HEK293T (cell line): ENCODE measurements around the gene RTKN2.

Experiments used
- CTCF ChIA-PET: fragments of 350-600 bp; formaldehyde crosslinking; extraction: SDS; loops from one replicate; lab custom pipeline; 2021; ENCODE audit warnings: antibody characterized with exemption, inconsistent platforms; lab: Yijun Ruan, JAX
- POLR2A ChIA-PET: fragments of 350-600 bp; formaldehyde crosslinking; extraction: SDS; loops from one replicate; lab custom pipeline; 2020; ENCODE audit warnings: antibody characterized with exemption, inconsistent platforms; lab: Yijun Ruan, JAX
- DNase-seq: peaks from one replicate; pipeline ENCODE4 v3.0.0; 2012; ENCODE audit warnings: mixed read lengths; ENCODE audit errors: extremely low spot score
- ARNT ChIP-seq: fragments of 450-650 bp; IDR thresholded peaks from 2 replicates; pipeline ENCODE4 v1.6.1; 2017; ENCODE audit warnings: mild to moderate bottlenecking
- BHLHE40 ChIP-seq: fragments of 450-650 bp; IDR thresholded peaks from 2 replicates; pipeline ENCODE4 v1.6.1; 2016; ENCODE audit warnings: mild to moderate bottlenecking, moderate library complexity, borderline replicate concordance
- CTBP1 ChIP-seq: fragments of 450-650 bp; IDR thresholded peaks from 2 replicates; pipeline ENCODE4 v1.6.1; 2016; ENCODE audit warnings: borderline replicate concordance
- ELF4 ChIP-seq: fragments of 450-650 bp; IDR thresholded peaks from 2 replicates; pipeline ENCODE4 v1.6.1; 2017; ENCODE audit warnings: antibody characterized with exemption
- FOXA1 ChIP-seq: fragments of 450-650 bp; IDR thresholded peaks from 2 replicates; pipeline ENCODE4 v1.6.1; 2016; ENCODE audit warnings: mild to moderate bottlenecking
- FOXK2 ChIP-seq: fragments of 450-650 bp; IDR thresholded peaks from 2 replicates; pipeline ENCODE4 v1.6.1; 2016; ENCODE audit warnings: mild to moderate bottlenecking
- FOXM1 ChIP-seq: fragments of 450-650 bp; IDR thresholded peaks from 2 replicates; pipeline ENCODE4 v1.6.1; 2017; ENCODE audit warnings: mild to moderate bottlenecking, borderline replicate concordance
- HDGF ChIP-seq: fragments of 450-650 bp; IDR thresholded peaks from 2 replicates; pipeline ENCODE4 v1.6.1; 2017; ENCODE audit warnings: antibody characterized with exemption, borderline replicate concordance
- L3MBTL2 ChIP-seq: fragments of 450-650 bp; conservative IDR thresholded peaks from 2 replicates; pipeline ENCODE4 v1.6.1; 2016; ENCODE audit warnings: mild to moderate bottlenecking
- LEF1 ChIP-seq: fragments of 450-650 bp; IDR thresholded peaks from 2 replicates; pipeline ENCODE4 v1.6.1; 2017; ENCODE audit warnings: mild to moderate bottlenecking, borderline replicate concordance
- NFRKB ChIP-seq: fragments of 450-650 bp; IDR thresholded peaks from 2 replicates; pipeline ENCODE4 v1.6.1; 2016; ENCODE audit warnings: mild to moderate bottlenecking, moderate library complexity
- SP1 ChIP-seq: fragments of 450-650 bp; IDR thresholded peaks from 2 replicates; pipeline ENCODE4 v1.6.1; 2017
- SUZ12 ChIP-seq: fragments of 450-650 bp; IDR thresholded peaks from 2 replicates; pipeline ENCODE4 v1.6.1; 2016; ENCODE audit warnings: mild to moderate bottlenecking
- TARDBP ChIP-seq: fragments of 450-650 bp; IDR thresholded peaks from 2 replicates; pipeline ENCODE4 v1.6.1; 2016
- ZNF384 ChIP-seq: fragments of 450-650 bp; IDR thresholded peaks from 2 replicates; pipeline ENCODE4 v1.6.1; 2016
- TF ChIP-seq, protein P1 (sequence below): fragments of 450-650 bp; IDR thresholded peaks from 2 replicates; pipeline ENCODE4 v1.6.1; 2016

RTKN2 gene

DNA sequence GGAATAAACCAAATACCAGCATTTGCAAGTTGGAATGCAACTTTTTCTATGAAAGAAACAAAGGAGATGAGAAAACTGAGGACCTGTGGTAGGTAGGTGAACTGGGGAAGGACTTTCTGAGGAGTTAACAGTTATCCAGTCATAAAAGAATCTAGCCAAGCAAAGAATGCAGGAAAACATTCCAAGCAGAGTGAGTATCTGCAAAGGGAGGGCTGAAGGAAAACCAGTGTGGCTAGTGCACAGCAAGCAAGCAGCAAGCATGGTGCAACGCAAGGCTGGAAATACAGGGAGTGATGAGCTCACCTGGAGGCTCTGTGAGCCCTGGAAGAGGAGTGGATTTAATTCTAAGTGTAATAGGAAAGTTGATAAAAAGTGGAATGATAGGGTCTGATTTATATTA is 44.0 kb downstream of the RTKN2 start:
- POLR2A ChIA-PET = no interaction called here

DNA sequence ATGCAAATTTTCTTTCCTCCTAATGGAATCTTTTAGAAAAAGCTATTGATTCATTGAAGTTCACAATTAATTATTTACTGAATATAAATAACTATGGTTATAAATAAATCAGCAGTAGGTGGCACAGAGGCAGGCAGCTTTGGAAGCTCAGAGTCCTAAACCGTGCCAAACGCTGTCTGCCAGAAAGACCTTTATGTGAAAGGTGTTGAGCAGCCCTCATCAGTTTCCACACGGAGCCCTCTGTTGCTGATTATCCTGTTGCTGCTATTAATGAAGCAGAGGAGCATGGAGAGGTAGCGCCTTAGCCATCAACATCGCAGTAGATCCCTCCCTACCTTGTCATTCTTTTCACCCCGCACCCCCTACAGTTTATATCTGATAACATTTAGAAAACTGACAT is 51.0 kb downstream of the RTKN2 start:
- ChIA-PET POLR2A (no interaction called here), CTCF (no interaction called here)
- TF ChIP-seq FOXA1 (no peak), FOXM1 (no peak), LEF1 (no peak), NFRKB (no peak), ELF4 (no peak), HDGF (no peak), ARNT (no peak), ZNF384 (no peak), TARDBP (no peak), CTBP1 (no peak)
- no peak for DNase-seq

More for the DNA sequence above, 44.0 kb downstream of the RTKN2 start:
- CTCF ChIA-PET = no interaction called here
- no peak for TF ChIP-seq CTBP1
- no peak for TF ChIP-seq SP1
- no peak for TF ChIP-seq ZNF384
- TF ChIP-seq TARDBP = no peak
- no peak for TF ChIP-seq ARNT
- no peak for TF ChIP-seq FOXA1
- TF ChIP-seq FOXK2 = no peak
- no peak for TF ChIP-seq L3MBTL2
- TF ChIP-seq LEF1 = no peak
- TF ChIP-seq NFRKB = no peak
- no peak for TF ChIP-seq BHLHE40
- TF ChIP-seq, protein P1, sequence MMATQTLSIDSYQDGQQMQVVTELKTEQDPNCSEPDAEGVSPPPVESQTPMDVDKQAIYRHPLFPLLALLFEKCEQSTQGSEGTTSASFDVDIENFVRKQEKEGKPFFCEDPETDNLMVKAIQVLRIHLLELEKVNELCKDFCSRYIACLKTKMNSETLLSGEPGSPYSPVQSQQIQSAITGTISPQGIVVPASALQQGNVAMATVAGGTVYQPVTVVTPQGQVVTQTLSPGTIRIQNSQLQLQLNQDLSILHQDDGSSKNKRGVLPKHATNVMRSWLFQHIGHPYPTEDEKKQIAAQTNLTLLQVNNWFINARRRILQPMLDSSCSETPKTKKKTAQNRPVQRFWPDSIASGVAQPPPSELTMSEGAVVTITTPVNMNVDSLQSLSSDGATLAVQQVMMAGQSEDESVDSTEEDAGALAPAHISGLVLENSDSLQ = no peak
- DNase-seq = no peak

DNA sequence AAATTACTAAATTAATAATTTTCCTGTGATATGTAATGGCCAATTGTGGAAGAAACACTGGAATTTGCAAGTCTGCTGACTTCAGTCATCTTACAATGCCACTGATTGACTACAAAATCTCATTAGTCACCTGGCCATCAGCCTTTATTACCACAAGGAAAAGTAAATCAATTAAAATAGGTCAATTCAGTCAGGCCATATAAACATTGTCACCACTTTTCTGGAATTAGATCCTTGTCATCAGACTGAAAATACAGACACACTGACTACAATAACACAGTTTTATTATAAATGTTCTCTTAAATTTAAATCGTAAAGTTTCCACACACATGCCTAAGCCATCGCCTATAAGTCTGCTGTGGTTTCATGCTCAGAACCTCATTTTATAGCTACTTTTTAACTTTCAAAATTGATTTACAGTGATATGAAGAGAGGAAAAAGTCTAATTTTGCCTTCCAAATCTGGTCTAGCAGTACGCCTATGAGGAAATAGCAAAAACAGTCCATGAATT is 54.2 kb downstream of the RTKN2 start:
- TF ChIP-seq, protein P1 = peak; percentile 75
- no peak for TF ChIP-seq BHLHE40
- ChIA-PET POLR2A (no interaction called here), CTCF (no interaction called here)
- DNase-seq = no peak

DNA sequence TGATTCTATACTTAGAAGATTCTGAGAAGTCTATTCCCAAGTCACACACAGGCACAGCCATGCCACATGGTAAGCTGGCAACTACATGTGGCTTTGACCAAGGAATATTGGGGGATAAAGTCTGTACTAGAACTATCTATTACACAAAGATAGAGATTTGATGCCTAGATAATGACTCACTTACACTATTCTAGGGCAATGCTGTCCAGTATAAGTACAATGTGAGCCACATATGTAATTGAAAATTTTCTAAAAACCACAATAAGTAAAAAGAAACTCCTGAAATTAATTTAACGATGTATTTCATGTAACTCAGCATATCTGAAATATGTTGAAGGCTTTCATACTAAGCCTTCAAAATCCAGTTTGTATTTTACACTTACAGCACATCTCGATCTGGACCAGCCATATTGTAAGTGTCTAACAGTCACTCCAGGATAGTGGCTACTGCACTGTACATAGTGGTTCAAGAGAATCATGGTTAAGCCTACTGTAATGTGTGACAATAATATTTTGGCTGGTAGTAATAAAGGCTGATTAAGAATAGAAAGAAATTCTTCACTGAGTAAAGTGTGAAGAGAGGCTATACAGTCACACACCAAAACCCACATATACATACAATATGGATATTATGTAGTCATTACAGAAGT is 62.8 kb downstream of the RTKN2 start:
- POLR2A ChIA-PET = no interaction called here

DNA sequence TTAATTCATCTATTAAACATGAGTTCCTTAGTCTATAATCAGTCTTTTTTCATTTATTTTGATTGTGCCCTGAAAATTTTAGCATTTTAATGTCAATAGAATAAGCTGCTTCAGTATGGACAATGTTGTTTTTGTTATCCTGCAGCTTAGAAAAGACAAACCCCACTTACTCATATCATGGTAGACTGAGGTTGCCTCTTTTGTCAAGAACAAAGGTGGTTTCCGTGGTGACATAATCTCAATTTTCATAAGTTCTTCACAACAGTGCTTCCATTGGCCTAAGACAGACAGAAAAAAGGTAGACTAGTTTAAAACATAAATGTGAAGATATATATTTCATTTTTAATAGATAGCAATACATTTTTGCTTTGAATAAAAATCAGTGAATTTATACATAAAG is 69.1 kb downstream of the RTKN2 start:
- no peak for DNase-seq
- TF ChIP-seq ELF4 (no peak), ZNF384 (no peak), FOXK2 (no peak), BHLHE40 (no peak), FOXM1 (no peak), NFRKB (no peak), SUZ12 (no peak), LEF1 (no peak), ARNT (no peak), SP1 (no peak)
- CTCF ChIA-PET = no interaction called here
- POLR2A ChIA-PET = interaction anchor here (0.7 kb wide), 1 partner anchor 203 kb away, joined by 3 read pairs; no protein-coding TSS in a partner anchor

More for the DNA sequence above, 62.8 kb downstream of the RTKN2 start:
- no peak for DNase-seq
- CTCF ChIA-PET = no interaction called here
- TF ChIP-seq SUZ12 = no peak
- TF ChIP-seq CTBP1 = no peak
- TF ChIP-seq ELF4 = no peak
- no peak for TF ChIP-seq BHLHE40
- no peak for TF ChIP-seq TARDBP
- TF ChIP-seq NFRKB = no peak
- TF ChIP-seq HDGF = no peak
- no peak for TF ChIP-seq SP1
- TF ChIP-seq ZNF384 = no peak
- no peak for TF ChIP-seq FOXA1
- TF ChIP-seq L3MBTL2 = no peak

DNA sequence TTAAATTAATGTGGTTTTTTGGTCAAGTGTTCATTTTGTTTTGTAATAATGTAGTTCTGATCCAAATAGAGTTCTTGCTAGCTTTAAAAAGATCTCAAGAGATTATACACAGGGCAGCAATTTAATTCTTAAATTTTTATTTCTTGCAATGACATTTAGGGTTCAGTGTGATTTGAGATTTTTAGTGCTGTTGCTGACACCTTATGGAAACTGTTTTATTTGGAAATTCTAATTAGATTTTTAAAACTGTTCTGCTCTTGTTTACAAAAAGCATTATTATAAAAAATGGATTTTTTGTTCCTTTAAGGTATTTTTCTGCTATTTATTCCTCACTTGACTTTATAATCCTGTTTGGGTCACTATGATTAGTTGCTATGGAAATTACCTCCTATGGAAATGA is 72.1 kb downstream of the RTKN2 start:
- no peak for DNase-seq
- ChIA-PET POLR2A (no interaction called here), CTCF (interaction anchor here (0.7 kb wide), 1 partner anchor 41 kb away, joined by 5 read pairs; no protein-coding TSS in a partner anchor)
- TF ChIP-seq CTBP1 (no peak), NFRKB (no peak), ZNF384 (no peak), SUZ12 (no peak), BHLHE40 (no peak)

DNA sequence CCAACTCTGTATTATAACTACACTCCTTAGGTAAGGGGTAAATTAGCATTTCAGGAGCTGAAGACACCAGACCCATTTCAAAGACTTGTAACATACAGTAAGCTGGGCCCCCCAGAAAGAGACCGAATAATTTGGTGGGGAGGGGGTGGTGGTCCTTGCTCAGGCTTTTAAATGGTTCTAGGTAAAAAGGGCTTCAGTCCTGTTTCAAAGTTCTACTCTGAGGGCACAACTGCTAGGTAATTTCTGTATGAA is 73.0 kb downstream of the RTKN2 start:
- CTCF ChIA-PET = no interaction called here
- TF ChIP-seq FOXM1 (no peak), TARDBP (no peak), BHLHE40 (no peak), ARNT (no peak), LEF1 (no peak), ELF4 (no peak), NFRKB (no peak), SP1 (no peak), FOXA1 (no peak), FOXK2 (no peak), SUZ12 (no peak), HDGF (no peak), CTBP1 (no peak), L3MBTL2 (no peak), ZNF384 (no peak)
- TF ChIP-seq, protein P1 = no peak

More for the DNA sequence above, 73.0 kb downstream of the RTKN2 start:
- POLR2A ChIA-PET = no interaction called here
- no peak for DNase-seq
